ENCODE measurements around the gene DACT2.

Gene DACT2

DNA sequence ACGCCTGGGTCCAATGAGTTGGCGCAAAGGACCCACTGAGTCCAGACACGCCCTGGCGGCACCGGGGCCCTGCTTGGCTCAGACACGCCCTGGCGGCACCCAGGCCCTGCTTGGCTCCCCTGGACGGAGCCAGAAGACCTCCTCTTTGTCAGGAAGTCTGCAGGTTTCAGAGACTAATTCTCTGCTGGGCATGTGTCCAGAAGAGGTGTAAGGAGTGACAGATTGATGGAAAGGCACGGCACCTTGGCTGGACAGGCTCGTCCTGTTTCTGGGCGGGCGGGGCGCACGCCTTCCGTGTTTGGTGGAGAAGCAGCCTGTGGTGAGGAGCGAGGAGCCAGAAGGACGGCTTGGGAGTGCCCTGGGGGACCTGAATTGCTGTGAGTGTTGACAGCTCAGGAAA is 23.1 kb upstream of the DACT2 start:
- TF ChIP-seq, protein P1, sequence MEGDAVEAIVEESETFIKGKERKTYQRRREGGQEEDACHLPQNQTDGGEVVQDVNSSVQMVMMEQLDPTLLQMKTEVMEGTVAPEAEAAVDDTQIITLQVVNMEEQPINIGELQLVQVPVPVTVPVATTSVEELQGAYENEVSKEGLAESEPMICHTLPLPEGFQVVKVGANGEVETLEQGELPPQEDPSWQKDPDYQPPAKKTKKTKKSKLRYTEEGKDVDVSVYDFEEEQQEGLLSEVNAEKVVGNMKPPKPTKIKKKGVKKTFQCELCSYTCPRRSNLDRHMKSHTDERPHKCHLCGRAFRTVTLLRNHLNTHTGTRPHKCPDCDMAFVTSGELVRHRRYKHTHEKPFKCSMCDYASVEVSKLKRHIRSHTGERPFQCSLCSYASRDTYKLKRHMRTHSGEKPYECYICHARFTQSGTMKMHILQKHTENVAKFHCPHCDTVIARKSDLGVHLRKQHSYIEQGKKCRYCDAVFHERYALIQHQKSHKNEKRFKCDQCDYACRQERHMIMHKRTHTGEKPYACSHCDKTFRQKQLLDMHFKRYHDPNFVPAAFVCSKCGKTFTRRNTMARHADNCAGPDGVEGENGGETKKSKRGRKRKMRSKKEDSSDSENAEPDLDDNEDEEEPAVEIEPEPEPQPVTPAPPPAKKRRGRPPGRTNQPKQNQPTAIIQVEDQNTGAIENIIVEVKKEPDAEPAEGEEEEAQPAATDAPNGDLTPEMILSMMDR (IDR thresholded peaks at IDR 0.05; ENCODE audit: low read depth, low read length) = no peak
- DNase-seq (ENCODE audit: extremely low read depth, low read depth) = no peak

DNA sequence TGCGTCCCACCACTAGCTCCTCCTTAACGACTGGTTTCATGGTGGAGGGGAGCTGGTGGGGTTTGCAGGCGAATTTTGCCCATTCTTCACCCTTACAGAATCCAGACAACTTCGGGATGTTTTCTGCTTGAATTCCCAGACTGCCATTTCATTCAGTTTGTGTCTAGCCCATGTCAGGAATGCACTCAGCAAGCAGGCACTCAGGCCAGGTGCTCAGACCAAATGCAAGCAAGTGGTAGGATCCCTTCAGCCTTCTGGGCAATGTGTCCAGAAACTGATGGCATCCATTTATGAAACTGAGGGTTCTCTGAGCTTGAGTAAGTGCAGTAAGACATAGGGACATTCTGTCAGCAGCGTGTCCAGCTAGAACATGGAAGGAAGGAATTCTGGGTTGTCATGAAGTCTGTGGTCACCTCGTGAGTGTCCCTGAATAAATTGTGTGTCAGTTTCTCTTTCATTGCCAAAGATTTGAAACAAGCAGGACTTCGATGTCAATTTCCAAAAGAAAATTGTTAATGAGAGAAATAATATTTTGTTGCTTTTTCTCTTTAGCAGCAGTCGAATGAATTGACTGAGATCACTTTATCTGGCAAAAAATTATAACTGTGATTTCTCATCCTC is 21.8 kb upstream of the DACT2 start:
- no peak for DNase-seq (ENCODE audit: extremely low read depth, low read depth)
- TF ChIP-seq, protein P1 (IDR thresholded peaks at IDR 0.05; ENCODE audit: low read depth, low read length) = no peak

- TF ChIP-seq, protein P1 (IDR thresholded peaks at IDR 0.05; ENCODE audit: low read depth, low read length) = no peak
- no peak for DNase-seq (ENCODE audit: extremely low read depth, low read depth)
Observed at GRCh38 chr6:168340819-168341218, 21.2 kb upstream of the DACT2 start.

- no peak for DNase-seq (ENCODE audit: extremely low read depth, low read depth)
- TF ChIP-seq, protein P1 (IDR thresholded peaks at IDR 0.05; ENCODE audit: low read depth, low read length) = no peak
Observed at GRCh38 chr6:168338777-168339176, 19.2 kb upstream of the DACT2 start.

DNA sequence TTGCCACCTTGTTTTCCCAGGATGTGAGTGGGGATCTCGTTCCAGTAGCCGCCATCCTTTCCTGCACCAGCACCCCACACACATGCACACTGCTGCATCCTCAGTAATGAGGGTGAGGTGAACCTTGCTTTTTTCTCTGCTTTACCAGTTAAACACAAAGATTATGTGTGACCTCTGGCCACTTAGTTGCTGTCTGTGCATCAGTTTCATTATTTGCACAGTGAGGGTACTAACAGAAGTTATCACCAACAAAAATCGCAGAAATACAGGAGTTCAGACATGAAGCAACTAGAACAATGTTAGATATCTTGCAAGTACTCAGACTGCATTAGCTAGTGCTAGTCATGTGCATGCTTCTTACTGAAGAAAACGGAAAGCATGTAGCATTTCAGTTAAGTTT is 17.4 kb upstream of the DACT2 start:
- TF ChIP-seq, protein P1 (IDR thresholded peaks at IDR 0.05; ENCODE audit: low read depth, low read length) = no peak
- no peak for DNase-seq (ENCODE audit: extremely low read depth, low read depth)

DNA sequence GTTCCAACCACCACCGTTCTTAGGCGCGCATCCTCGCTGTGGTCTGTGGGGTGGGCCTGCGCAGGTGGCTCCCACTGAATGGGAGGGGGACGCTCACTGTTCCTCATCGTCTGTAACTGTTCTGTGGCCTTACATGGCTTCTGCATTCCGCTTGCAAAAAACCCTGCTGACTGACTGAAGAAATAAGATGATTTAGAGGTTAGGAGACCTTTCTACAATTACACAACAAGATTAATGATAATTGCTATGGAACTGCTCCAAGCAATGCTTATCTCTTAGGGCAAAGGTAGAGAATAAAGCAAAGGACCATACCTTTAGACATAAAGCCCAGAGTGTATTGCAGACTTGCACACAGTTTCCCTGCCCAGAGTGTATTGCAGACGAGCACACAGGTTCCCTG is 14.4 kb upstream of the DACT2 start:
- TF ChIP-seq, protein P1 (IDR thresholded peaks at IDR 0.05; ENCODE audit: low read depth, low read length) = no peak
- DNase-seq (ENCODE audit: extremely low read depth, low read depth) = no peak

DNA sequence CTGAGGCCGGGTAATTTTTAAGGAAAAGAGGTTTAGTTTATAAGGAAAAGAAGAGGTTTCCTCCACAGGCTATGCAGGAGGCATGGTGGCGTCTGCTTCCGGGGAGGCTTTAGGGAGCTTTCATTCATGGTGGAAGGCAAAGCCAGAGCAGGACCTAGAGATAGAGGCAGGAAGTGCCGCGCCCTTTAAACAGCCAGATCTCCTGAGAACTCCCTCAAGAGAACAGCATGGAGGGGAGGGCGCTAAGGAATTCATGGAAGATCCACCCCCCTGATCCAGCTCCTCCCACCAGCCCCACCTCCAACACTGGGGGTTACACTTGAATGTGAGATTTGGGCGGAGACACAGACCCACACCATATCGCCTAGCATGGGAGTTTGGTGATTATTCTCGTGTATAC is 13.9 kb upstream of the DACT2 start:
- TF ChIP-seq, protein P1 (IDR thresholded peaks at IDR 0.05; ENCODE audit: low read depth, low read length) = no peak
- DNase-seq (ENCODE audit: extremely low read depth, low read depth) = no peak

Measured in AG09319 (cell line).